H1 (cell line): ENCODE results near the gene LCA5. TPM values are rescaled to one million over a fixed set of nuclear protein-coding genes. Genes with fewer than 3 reads are reported as not detected.

ENCODE experiments used
- CTCF ChIA-PET: fragments of 300-600 bp; sonication (Branson Sonifier 250); formaldehyde crosslinking; loops from one replicate; lab custom pipeline; 2021; ENCODE audit not compliant: partially characterized antibody; lab: Charles Lee
- POLR2A ChIA-PET: fragments of 300-600 bp; sonication (Branson Sonifier 250); formaldehyde crosslinking; loops from one replicate; lab custom pipeline; 2021; ENCODE audit warnings: inconsistent platforms; ENCODE audit not compliant: partially characterized antibody; lab: Charles Lee
- DNase-seq, 2 experiments: peaks; one replicate each; pipeline versions ENCODE4 v3.0.0 to v3.0.0-alpha.2; 2010 to 2022; ENCODE audit warnings: low spot score in 2 of 2, low read depth in 1 of 2, mixed read lengths in 1 of 2
- FAIRE-seq: peaks from 2 replicates; lab custom pipeline; 2011; peaks lifted over from hg19 to GRCh38; lab: Jason Lieb, UNC
- H2AFZ ChIP-seq: 2 replicates; pipeline ENCODE4 v1.8.1; 2012; ENCODE audit warnings: low read length, inconsistent platforms
- H2AK5ac ChIP-seq: 2 replicates; pipeline ENCODE4 v1.6.1; 2013; ENCODE audit warnings: low read depth, low read length
- H2BK120ac ChIP-seq: replicated peaks from 2 replicates; pipeline ENCODE3; 2013; ENCODE audit warnings: low read depth, low read length, inconsistent platforms
- H2BK12ac ChIP-seq: 2 replicates; pipeline ENCODE4 v1.6.1; 2013; ENCODE audit warnings: low read depth, low read length
- H2BK15ac ChIP-seq: 2 replicates; pipeline ENCODE4 v1.6.1; 2013; ENCODE audit warnings: low read length
- H2BK20ac ChIP-seq: 2 replicates; pipeline ENCODE4 v1.6.1; 2013; ENCODE audit warnings: low read length
- H2BK5ac ChIP-seq: 2 replicates; pipeline ENCODE4 v1.6.1; 2013; ENCODE audit warnings: low read depth, low read length
- H3K14ac ChIP-seq: 2 replicates; pipeline ENCODE4 v1.6.1; 2013; ENCODE audit warnings: inconsistent platforms; ENCODE audit not compliant: insufficient read length
- H3K18ac ChIP-seq: 2 replicates; pipeline ENCODE4 v1.6.1; 2013; ENCODE audit warnings: low read length; ENCODE audit errors: extremely low read depth
- H3K23ac ChIP-seq: 2 replicates; pipeline ENCODE4 v1.6.1; 2013; ENCODE audit warnings: inconsistent platforms; ENCODE audit not compliant: insufficient read length
- H3K23me2 ChIP-seq: 2 replicates; pipeline ENCODE4 v1.6.1; 2013; ENCODE audit warnings: low read depth, low read length
- H3K27ac ChIP-seq: 2 replicates; pipeline ENCODE4 v1.6.1; 2011; ENCODE audit warnings: low read depth, low read length, inconsistent platforms
- H3K27me3 ChIP-seq, 4 experiments: replicated peaks in 1 of 4; 1 replicate in 1 of 4; 2 replicates in 3 of 4; pipeline versions ENCODE4 v1.6.1 to v1.8.1; 2011 to 2013; ENCODE audit warnings: low read length in 3 of 4, mild to moderate bottlenecking in 3 of 4, inconsistent platforms in 2 of 4, mixed read lengths in 2 of 4, moderate library complexity in 1 of 4; ENCODE audit not compliant: control insufficient read depth in 3 of 4, insufficient read depth in 3 of 4; ENCODE audit errors: extremely low read depth in 1 of 4
- H3K36me3 ChIP-seq, 4 experiments: 2 replicates each; pipeline versions ENCODE4 v1.6.1 to v1.8.1; 2011 to 2013; ENCODE audit warnings: mild to moderate bottlenecking in 4 of 4, low read length in 3 of 4, moderate library complexity in 2 of 4, control low read depth in 1 of 4, inconsistent platforms in 1 of 4; ENCODE audit not compliant: insufficient read depth in 4 of 4, control insufficient read depth in 2 of 4
- H3K4ac ChIP-seq: replicated peaks from 2 replicates; pipeline ENCODE3; 2013; ENCODE audit warnings: low read length, low read depth, mixed read lengths, inconsistent platforms; ENCODE audit not compliant: insufficient read length
- H3K4me1 ChIP-seq, 4 experiments: replicated peaks in 1 of 4; 1 replicate in 1 of 4; 2 replicates in 3 of 4; pipeline versions ENCODE4 v1.6.1 to v1.8.1; 2011 to 2013; ENCODE audit warnings: low read length in 3 of 4, inconsistent platforms in 2 of 4, mixed read lengths in 1 of 4; ENCODE audit not compliant: insufficient read depth in 4 of 4, control insufficient read depth in 3 of 4
- H3K4me2 ChIP-seq, 2 experiments: 2 replicates each; pipeline versions ENCODE4 v1.6.1 to v1.8.1; 2011 to 2013; ENCODE audit warnings: low read depth in 2 of 2, low read length in 2 of 2, control low read depth in 1 of 2, inconsistent platforms in 1 of 2, mild to moderate bottlenecking in 1 of 2; ENCODE audit not compliant: insufficient read depth in 1 of 2
- H3K4me3 ChIP-seq, 4 experiments: fragments of 200-600, 300-600 bp in 1 of 4; sonication (generic), shearing (Covaris generic), sonication (Bioruptor Twin) in 1 of 4; 2 replicates each; pipeline versions ENCODE4 v1.5.1 to v1.8.1; 2011 to 2016; ENCODE audit warnings: low read length in 4 of 4, low read depth in 3 of 4, control low read depth in 2 of 4, inconsistent platforms in 2 of 4, mild to moderate bottlenecking in 2 of 4, mixed read lengths in 1 of 4, moderate library complexity in 1 of 4; ENCODE audit not compliant: insufficient read depth in 2 of 4; ENCODE audit errors: extremely low read depth in 1 of 4
- H3K56ac ChIP-seq: replicated peaks from 2 replicates; pipeline ENCODE3; 2013; ENCODE audit warnings: low read depth, mild to moderate bottlenecking, mixed read lengths, low read length, inconsistent platforms; ENCODE audit not compliant: insufficient read length
- H3K79me1 ChIP-seq: 2 replicates; pipeline ENCODE4 v1.6.1; 2013; ENCODE audit warnings: low read depth, low read length, control low read depth
- H3K79me2 ChIP-seq, 2 experiments: 2 replicates each; pipeline versions ENCODE4 v1.6.1 to v1.8.1; 2012 to 2013; ENCODE audit warnings: low read length in 2 of 2, mild to moderate bottlenecking in 2 of 2, inconsistent platforms in 1 of 2; ENCODE audit not compliant: insufficient read depth in 2 of 2, control insufficient read depth in 1 of 2
- H3K9ac ChIP-seq, 4 experiments: replicated peaks in 1 of 4; 1 replicate in 1 of 4; 2 replicates in 3 of 4; pipeline versions ENCODE4 v1.6.1 to v1.8.1; 2011 to 2013; ENCODE audit warnings: low read depth in 3 of 4, low read length in 3 of 4, control low read depth in 2 of 4, mild to moderate bottlenecking in 2 of 4, moderate library complexity in 2 of 4, inconsistent platforms in 1 of 4; ENCODE audit errors: extremely low read depth in 1 of 4
- H3K9me3 ChIP-seq, 2 experiments: 2 replicates each; pipeline versions ENCODE4 v1.6.1 to v1.8.1; 2012 to 2013; ENCODE audit warnings: mild to moderate bottlenecking in 2 of 2, moderate library complexity in 2 of 2, control low read depth in 1 of 2, inconsistent platforms in 1 of 2, low read depth in 1 of 2, low read length in 1 of 2, mixed read lengths in 1 of 2; ENCODE audit not compliant: insufficient read depth in 2 of 2
- H4K20me1 ChIP-seq, 2 experiments: replicated peaks in 1 of 2; 2 replicates each; pipeline versions ENCODE3 to v1.8.1; 2011 to 2013; ENCODE audit warnings: inconsistent platforms in 2 of 2, low read length in 2 of 2, mild to moderate bottlenecking in 1 of 2; ENCODE audit not compliant: insufficient read depth in 2 of 2, control insufficient read depth in 1 of 2
- H4K5ac ChIP-seq: 2 replicates; pipeline ENCODE4 v1.6.1; 2013; ENCODE audit warnings: low read length, low read depth, mixed read lengths, inconsistent platforms; ENCODE audit not compliant: insufficient read length
- H4K8ac ChIP-seq: 2 replicates; pipeline ENCODE4 v1.8.0; 2013; ENCODE audit warnings: mild to moderate bottlenecking, moderate library complexity, low read length, inconsistent platforms; ENCODE audit not compliant: insufficient read depth; ENCODE audit errors: extremely low read depth
- H4K91ac ChIP-seq: replicated peaks from 2 replicates; pipeline ENCODE3; 2013; ENCODE audit warnings: low read length, mixed read lengths, inconsistent platforms; ENCODE audit not compliant: insufficient read length
- BCL11A ChIP-seq, 2 experiments: IDR thresholded peaks; one replicate each; pipeline ENCODE4 v1.6.1; 2011; ENCODE audit warnings: low read depth in 2 of 2, low read length in 2 of 2, mild to moderate bottlenecking in 2 of 2
- HDAC6 ChIP-seq: IDR thresholded peaks from one replicate; pipeline ENCODE4 v1.7.1; 2012; ENCODE audit warnings: low read depth, mild to moderate bottlenecking, inconsistent platforms, low read length, moderate library complexity
- JUND ChIP-seq: IDR thresholded peaks from 2 replicates; pipeline ENCODE4 v1.6.1; 2011; ENCODE audit warnings: mild to moderate bottlenecking, improper control_type of control experiment, low read length
- KDM1A ChIP-seq: fragments of 200-600, 300-600 bp; sonication (generic); IDR thresholded peaks from 2 replicates; pipeline ENCODE4 v1.7.1; 2016; ENCODE audit warnings: mild to moderate bottlenecking, low read length, borderline replicate concordance
- KDM4A ChIP-seq: IDR thresholded peaks from one replicate; pipeline ENCODE4 v1.7.1; 2012; ENCODE audit warnings: low read depth, mild to moderate bottlenecking, moderate library complexity, low read length, inconsistent platforms; ENCODE audit not compliant: severe bottlenecking
- MAFK ChIP-seq: IDR thresholded peaks from 2 replicates; pipeline ENCODE4 v1.6.1; 2012; ENCODE audit warnings: low read depth, mild to moderate bottlenecking, improper control_type of control experiment, low read length
- SAP30 ChIP-seq: fragments of 300-600 bp; sonication (generic); IDR thresholded peaks from 2 replicates; pipeline ENCODE4 v1.7.1; 2012; ENCODE audit warnings: low read length, moderate library complexity, mild to moderate bottlenecking, inconsistent platforms; ENCODE audit not compliant: insufficient read depth, insufficient replicate concordance
- SIRT6 ChIP-seq: IDR thresholded peaks from one replicate; pipeline ENCODE4 v1.7.1; 2012; ENCODE audit warnings: low read length, inconsistent platforms
- SUZ12 ChIP-seq: fragments of 200-600 bp; sonication (generic); IDR thresholded peaks from 2 replicates; pipeline ENCODE4 v1.6.1; 2012; ENCODE audit warnings: mild to moderate bottlenecking, inconsistent platforms, low read length, moderate library complexity, mixed read lengths
- TAF1 ChIP-seq: IDR thresholded peaks from 2 replicates; pipeline ENCODE4 v1.6.1; 2011; ENCODE audit warnings: mild to moderate bottlenecking, low read depth, low read length
- TBP ChIP-seq: IDR thresholded peaks from 2 replicates; pipeline ENCODE4 v1.6.1; 2011; ENCODE audit warnings: low read depth, low read length, improper control_type of control experiment
- TEAD4 ChIP-seq: IDR thresholded peaks from 2 replicates; pipeline ENCODE4 v1.6.1; 2012; ENCODE audit warnings: low read depth, low read length, inconsistent platforms, mixed read lengths
- WGBS, 2 experiments: shearing (Covaris generic) in 1 of 2; methylation state at CpG; one replicate each; pipeline versions ENCODE4 v1.1.6 to v1.1.7; 2013 to 2015; ENCODE audit warnings: low lambda C conversion rate in 2 of 2, mixed read lengths in 2 of 2, inconsistent platforms in 1 of 2, low coverage in 1 of 2, missing lambda C conversion rate in 1 of 2; ENCODE audit not compliant: insufficient replicate concordance in 2 of 2, insufficient coverage in 1 of 2, insufficient read length in 1 of 2; ENCODE audit errors: extremely low coverage in 1 of 2, missing lambda C conversion rate in 1 of 2; 5-methylcytosine and 5-hydroxymethylcytosine counted together
- polyA plus RNA-seq, 7 experiments: library from polyadenylated mRNA; depleted of rRNA in 3 of 7; stranded (reverse) in 5 of 7; unstranded in 2 of 7; fragments of >200 nt in 5 of 7; fragments of 200-250 nt in 2 of 7; gene quantifications; 1 replicate in 5 of 7; 2 replicates in 1 of 7; 4 replicates in 1 of 7; pipeline versions ENCODE4 v1.2.1 to v1.2.3, GENCODE V29; 2011 to 2013; ENCODE audit warnings: missing spikeins in 2 of 7, mixed read lengths in 2 of 7
- total RNA-seq: library from RNA; stranded (reverse); fragmentation: NEBNext Ultra II Directional; extraction: Animal tissue kit (Norgen Biotek cat#: 25700); gene quantifications from 2 replicates; pipeline ENCODE4 v1.2.1, GENCODE V29; 2021
- TF ChIP-seq, protein P1 (sequence below): IDR thresholded peaks from 2 replicates; pipeline ENCODE4 v1.6.1; 2012; ENCODE audit warnings: inconsistent platforms
- TF ChIP-seq, protein P2 (sequence below): IDR thresholded peaks from 2 replicates; pipeline ENCODE4 v1.6.1; 2011; ENCODE audit warnings: low read length, improper control_type of control experiment

The LCA5 gene
- total and polyA plus RNA-seq, 2 of the 8 experiments (the other 6 are each of a cell fraction or from before 2014, with no cell fraction given), result 0.44 to 3.6 TPM

DNA sequence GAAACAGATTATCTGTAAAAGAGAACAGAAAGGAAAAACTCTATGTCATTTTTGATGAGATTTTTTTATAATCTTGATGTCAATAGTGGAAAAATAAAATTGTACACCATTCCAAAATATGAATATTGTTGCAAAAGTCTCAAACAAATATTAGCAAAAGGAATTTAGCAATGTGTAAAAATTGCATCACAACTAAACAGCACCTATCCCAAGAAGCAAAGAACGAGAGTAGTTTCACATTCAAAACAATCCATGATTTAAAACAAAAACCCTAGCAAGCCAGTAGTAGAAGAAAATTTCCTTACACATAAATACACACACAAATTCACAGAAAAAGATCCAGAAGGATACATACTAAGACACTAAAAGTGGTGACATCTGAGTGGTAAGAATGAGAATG, 38.4 kb downstream of the LCA5 start:
- ChIA-PET POLR2A (no interaction called here), CTCF (no interaction called here)
- Histone ChIP-seq H2BK15ac (no peak overlapping the region), H3K79me1 (no peaks in the 10 kb centered on the region), H3K9ac (no peak overlapping the region), H2AK5ac (no peak overlapping the region), H3K23me2 (no peaks in the 10 kb centered on the region), H2AFZ (no peak overlapping the region), H3K23ac (no peak overlapping the region), H4K5ac (no peak overlapping the region), H3K36me3 (no peaks in the 10 kb centered on the region), H3K79me2 (no peaks in the 10 kb centered on the region), H2BK12ac (no peak overlapping the region), H3K4ac (no peak overlapping the region), H3K27ac (no peak overlapping the region), H4K8ac (no peak overlapping the region), H2BK120ac (no peak overlapping the region), H2BK20ac (no peak overlapping the region), H4K91ac (no peak overlapping the region), H3K4me2 (no peak overlapping the region), H3K56ac (no peak overlapping the region), H3K18ac (no peak overlapping the region), H3K4me3 (no peak overlapping the region), H3K4me1 (peaks cover 0 to 6% (median 3%) of the 10 kb centered on the region in 4 experiments; a peak in 2 of 7 replicates), H3K27me3 (no peaks in the 10 kb centered on the region), H3K9me3 (no peaks in the 10 kb centered on the region), H3K14ac (no peak overlapping the region), H2BK5ac (no peak overlapping the region), H4K20me1 (no peaks in the 10 kb centered on the region)
- 94% methylated on average over 1 of the region's 1 CpG; no CpG with 5 or more reads in 1 of the 2 experiments for WGBS, 2 experiments
- no peak for DNase-seq
- FAIRE-seq, result no peak
- TF ChIP-seq KDM1A, result no peak
- no peak for TF ChIP-seq KDM4A
- no peak for TF ChIP-seq JUND
- TF ChIP-seq SIRT6, result no peak
- TF ChIP-seq TAF1, result no peak
- TF ChIP-seq TEAD4, result no peak
- TF ChIP-seq HDAC6, result no peak
- TF ChIP-seq SUZ12, result no peak
- no peak for TF ChIP-seq MAFK
- TF ChIP-seq, protein P1, sequence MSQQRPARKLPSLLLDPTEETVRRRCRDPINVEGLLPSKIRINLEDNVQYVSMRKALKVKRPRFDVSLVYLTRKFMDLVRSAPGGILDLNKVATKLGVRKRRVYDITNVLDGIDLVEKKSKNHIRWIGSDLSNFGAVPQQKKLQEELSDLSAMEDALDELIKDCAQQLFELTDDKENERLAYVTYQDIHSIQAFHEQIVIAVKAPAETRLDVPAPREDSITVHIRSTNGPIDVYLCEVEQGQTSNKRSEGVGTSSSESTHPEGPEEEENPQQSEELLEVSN, result no peak
- no peak for TF ChIP-seq TBP
- TF ChIP-seq BCL11A (IDR thresholded peaks at IDR 0.05; ENCODE audit: low read depth in 2 of 2, low read length in 2 of 2), result no peak
- TF ChIP-seq SAP30, result no peak
- TF ChIP-seq, protein P2, sequence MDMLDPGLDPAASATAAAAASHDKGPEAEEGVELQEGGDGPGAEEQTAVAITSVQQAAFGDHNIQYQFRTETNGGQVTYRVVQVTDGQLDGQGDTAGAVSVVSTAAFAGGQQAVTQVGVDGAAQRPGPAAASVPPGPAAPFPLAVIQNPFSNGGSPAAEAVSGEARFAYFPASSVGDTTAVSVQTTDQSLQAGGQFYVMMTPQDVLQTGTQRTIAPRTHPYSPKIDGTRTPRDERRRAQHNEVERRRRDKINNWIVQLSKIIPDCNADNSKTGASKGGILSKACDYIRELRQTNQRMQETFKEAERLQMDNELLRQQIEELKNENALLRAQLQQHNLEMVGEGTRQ, result no peak
